IMR-90 (cell line): ENCODE measurements around the gene UCK2. TPM values are rescaled to one million over a fixed set of nuclear protein-coding genes. Genes with fewer than 3 reads are reported as not detected.

Source experiments
- ATAC-seq: fragments of 200-7000 bp; cut with Tn5 transposase; 2 replicates; pipeline ENCODE4 v1.9.1; 2020; ENCODE audit warnings: low read depth, mild to moderate bottlenecking, moderate library complexity
- BruUV-seq: library from RNA; stranded (reverse); fragments of 400-500 nt; replicated peaks from 2 replicates; lab custom pipeline; 2021; lab: Mats Ljungman, UMichigan
- CTCF ChIA-PET: fragments of 300-600 bp; formaldehyde crosslinking; extraction: SDS; loops from one replicate; lab custom pipeline; 2021; ENCODE audit warnings: antibody characterized with exemption; lab: Yijun Ruan, JAX
- POLR2A ChIA-PET: fragments of 300-600 bp; sonication (Branson Sonifier 250); formaldehyde crosslinking; loops from one replicate; lab custom pipeline; 2022; ENCODE audit warnings: antibody characterized with exemption; ENCODE audit not compliant: unreplicated experiment; lab: Charles Lee
- DNase-seq: peaks from one replicate; pipeline ENCODE4 v3.0.0; 2013
- H2AFZ ChIP-seq: replicated peaks from 2 replicates; pipeline ENCODE3; 2013; ENCODE audit warnings: low read length, mild to moderate bottlenecking; ENCODE audit not compliant: poor library complexity
- H2AK5ac ChIP-seq: 2 replicates; pipeline ENCODE4 v1.6.1; 2013; ENCODE audit warnings: low read depth, low read length, inconsistent platforms
- H2AK9ac ChIP-seq: replicated peaks from 2 replicates; pipeline ENCODE3; 2013; ENCODE audit warnings: mild to moderate bottlenecking, low read depth, low read length, moderate library complexity; ENCODE audit not compliant: poor library complexity
- H2BK120ac ChIP-seq: 2 replicates; pipeline ENCODE4 v1.6.1; 2013; ENCODE audit warnings: low read depth, low read length, inconsistent platforms
- H2BK15ac ChIP-seq: 3 replicates; pipeline ENCODE4 v1.6.1; 2013; ENCODE audit warnings: low read depth, low read length, inconsistent platforms
- H2BK20ac ChIP-seq: 2 replicates; pipeline ENCODE4 v1.6.1; 2013; ENCODE audit warnings: low read depth, mild to moderate bottlenecking, inconsistent platforms, low read length, moderate library complexity
- H2BK5ac ChIP-seq: 2 replicates; pipeline ENCODE4 v1.6.1; 2013; ENCODE audit warnings: mild to moderate bottlenecking, low read depth, low read length, inconsistent platforms; ENCODE audit not compliant: poor library complexity, severe bottlenecking
- H3K14ac ChIP-seq: replicated peaks from 2 replicates; pipeline ENCODE4 v1.6.1; 2013; ENCODE audit warnings: low read depth, low read length, inconsistent platforms
- H3K18ac ChIP-seq: 2 replicates; pipeline ENCODE4 v1.6.1; 2013; ENCODE audit warnings: low read depth, low read length, control low read depth
- H3K23ac ChIP-seq: 2 replicates; pipeline ENCODE4 v1.6.1; 2013; ENCODE audit warnings: low read depth, low read length, inconsistent platforms
- H3K27ac ChIP-seq: 2 replicates; pipeline ENCODE4 v1.5.1; 2013; ENCODE audit warnings: mild to moderate bottlenecking, control low read depth, low read length; ENCODE audit not compliant: insufficient read depth
- H3K27me3 ChIP-seq: 2 replicates; pipeline ENCODE4 v1.6.1; 2013; ENCODE audit warnings: low read length; ENCODE audit not compliant: control insufficient read depth, insufficient read depth
- H3K36me3 ChIP-seq: 2 replicates; pipeline ENCODE4 v1.6.1; 2013; ENCODE audit warnings: low read length, mixed read lengths; ENCODE audit not compliant: control insufficient read depth, insufficient read depth
- H3K4ac ChIP-seq: 2 replicates; pipeline ENCODE4 v1.6.1; 2013; ENCODE audit warnings: low read depth, low read length, inconsistent platforms
- H3K4me1 ChIP-seq: 2 replicates; pipeline ENCODE4 v1.6.1; 2013; ENCODE audit warnings: low read length, mixed read lengths; ENCODE audit not compliant: control insufficient read depth, insufficient read depth
- H3K4me2 ChIP-seq: 2 replicates; pipeline ENCODE4 v1.6.1; 2013; ENCODE audit warnings: low read depth, mild to moderate bottlenecking, control low read depth, low read length, moderate library complexity
- H3K4me3 ChIP-seq: 2 replicates; pipeline ENCODE4 v1.5.1; 2013; ENCODE audit warnings: low read depth, mild to moderate bottlenecking, control low read depth, low read length, moderate library complexity; ENCODE audit not compliant: insufficient read depth
- H3K56ac ChIP-seq: 2 replicates; pipeline ENCODE4 v1.6.1; 2013; ENCODE audit warnings: low read length, inconsistent platforms; ENCODE audit not compliant: insufficient read depth; ENCODE audit errors: extremely low read depth
- H3K79me1 ChIP-seq, 2 experiments: 2 replicates each; pipeline ENCODE4 v1.6.1; 2013; ENCODE audit warnings: low read length in 2 of 2, inconsistent platforms in 1 of 2, low read depth in 1 of 2
- H3K9ac ChIP-seq: 2 replicates; pipeline ENCODE4 v1.6.1; 2013; ENCODE audit warnings: low read depth, low read length, control low read depth
- H3K9me1 ChIP-seq: 2 replicates; pipeline ENCODE4 v1.6.1; 2013; ENCODE audit warnings: low read length, inconsistent platforms; ENCODE audit not compliant: insufficient read depth
- H3K9me3 ChIP-seq: 2 replicates; pipeline ENCODE4 v1.6.1; 2013; ENCODE audit warnings: low read length; ENCODE audit not compliant: control insufficient read depth, insufficient read depth
- H4K20me1 ChIP-seq: 2 replicates; pipeline ENCODE4 v1.6.1; 2013; ENCODE audit warnings: low read length, inconsistent platforms; ENCODE audit not compliant: insufficient read depth
- H4K5ac ChIP-seq: 2 replicates; pipeline ENCODE4 v1.6.1; 2013; ENCODE audit warnings: mild to moderate bottlenecking, low read depth, low read length, control low read depth
- H4K8ac ChIP-seq, 2 experiments: 2 replicates each; pipeline ENCODE4 v1.6.1; 2013; ENCODE audit warnings: low read depth in 2 of 2, low read length in 2 of 2, control low read depth in 1 of 2, inconsistent platforms in 1 of 2
- H4K91ac ChIP-seq: 2 replicates; pipeline ENCODE4 v1.6.1; 2013; ENCODE audit warnings: low read depth, low read length, inconsistent platforms; ENCODE audit not compliant: insufficient read depth
- BHLHE40 ChIP-seq: fragments of 150-350 bp; IDR thresholded peaks from 2 replicates; pipeline ENCODE4 v1.6.1; 2016; ENCODE audit warnings: mild to moderate bottlenecking, low read depth, low read length
- CEBPB ChIP-seq: IDR thresholded peaks from 2 replicates; pipeline ENCODE4 v1.6.1; 2012; ENCODE audit warnings: low read depth, low read length, improper control_type of control experiment
- CHD1 ChIP-seq: IDR thresholded peaks from 2 replicates; pipeline ENCODE4 v1.6.1; 2012; ENCODE audit warnings: low read depth, low read length, improper control_type of control experiment
- FOS ChIP-seq: fragments of 150-350 bp; IDR thresholded peaks from 2 replicates; pipeline ENCODE4 v1.6.1; 2016; ENCODE audit warnings: low read depth, low read length
- MAFK ChIP-seq: IDR thresholded peaks from 2 replicates; pipeline ENCODE4 v1.6.1; 2012; ENCODE audit warnings: low read depth, low read length, improper control_type of control experiment
- MAZ ChIP-seq: IDR thresholded peaks from 2 replicates; pipeline ENCODE4 v1.6.1; 2012; ENCODE audit warnings: low read depth, mild to moderate bottlenecking, low read length, improper control_type of control experiment, moderate library complexity, borderline replicate concordance
- MXI1 ChIP-seq: IDR thresholded peaks from 2 replicates; pipeline ENCODE4 v1.6.1; 2012; ENCODE audit warnings: low read depth, mild to moderate bottlenecking, low read length, moderate library complexity, borderline replicate concordance
- NFE2L2 ChIP-seq: fragments of 150-350 bp; IDR thresholded peaks from 2 replicates; pipeline ENCODE4 v1.6.1; 2016; ENCODE audit warnings: low read depth, mild to moderate bottlenecking, low read length
- POLR2A ChIP-seq: IDR thresholded peaks from 2 replicates; pipeline ENCODE4 v1.6.1; 2012; ENCODE audit warnings: mild to moderate bottlenecking, low read depth, low read length
- RAD21 ChIP-seq: IDR thresholded peaks from 2 replicates; pipeline ENCODE4 v1.6.1; 2012; ENCODE audit warnings: low read length, improper control_type of control experiment
- RCOR1 ChIP-seq: IDR thresholded peaks from 2 replicates; pipeline ENCODE4 v1.6.1; 2012; ENCODE audit warnings: mild to moderate bottlenecking, low read length, improper control_type of control experiment; ENCODE audit not compliant: insufficient replicate concordance
- RFX5 ChIP-seq: IDR thresholded peaks from 2 replicates; pipeline ENCODE4 v1.8.0; 2012; ENCODE audit warnings: low read depth, mild to moderate bottlenecking, low read length, moderate library complexity
- SMC3 ChIP-seq: fragments of 150-350 bp; IDR thresholded peaks from 2 replicates; pipeline ENCODE4 v1.6.1; 2016; ENCODE audit warnings: low read depth, mild to moderate bottlenecking, antibody characterized with exemption, low read length, moderate library complexity
- WGBS, 2 experiments: methylation state at CpG; one replicate each; pipeline versions ENCODE4 v1.1.5 to v1.1.7; 2013; ENCODE audit warnings: missing lambda C conversion rate in 2 of 2; ENCODE audit not compliant: insufficient read length in 1 of 2; ENCODE audit errors: extremely low coverage in 2 of 2; 5-methylcytosine and 5-hydroxymethylcytosine counted together
- dilution Hi-C: fragments of 300-500 bp; cut with HindIII; formaldehyde crosslinking; loops from one replicate; pipeline ENCODE4 v1.14.3; 2018; ENCODE audit warnings: low sequenced_read_pairs; ENCODE audit not compliant: unreplicated experiment
- in situ Hi-C: fragments of 300-500 bp; cut with MboI; formaldehyde crosslinking; loops from 3 replicates; pipeline ENCODE4 v1.14.3; 2019; ENCODE audit warnings: low sequenced_read_pairs, inconsistent platforms, mixed read lengths
- intact Hi-C: fragments of 100-400 bp; cut with micrococcal nuclease; formaldehyde crosslinking; loops from 2 replicates; pipeline ENCODE4 v1.10.0; 2022
- polyA plus RNA-seq, 3 experiments: library from polyadenylated mRNA; depleted of rRNA; stranded (reverse); fragments of >200 nt; gene quantifications; 2 replicates each; pipeline ENCODE4 v1.2.3, GENCODE V29; 2012; ENCODE audit warnings: low replicate concordance in 1 of 3
- total RNA-seq: library from RNA; depleted of rRNA; stranded (reverse); fragments of >200 nt; gene quantifications from 2 replicates; pipeline ENCODE4 v1.2.3, GENCODE V29; 2012
- TF ChIP-seq, protein P1 (sequence below): conservative IDR thresholded peaks from 2 replicates; pipeline ENCODE4 v1.5.1; 2012; ENCODE audit warnings: mild to moderate bottlenecking, low read depth, low read length, improper control_type of control experiment
- TF ChIP-seq, protein P2 (sequence below): fragments of 150-350 bp; IDR thresholded peaks from 2 replicates; pipeline ENCODE4 v1.6.1; 2016; ENCODE audit warnings: low read depth, mild to moderate bottlenecking, low read length, moderate library complexity, borderline replicate concordance
- TF ChIP-seq, protein P3 (sequence below): fragments of 150-350 bp; IDR thresholded peaks from 2 replicates; pipeline ENCODE4 v1.6.1; 2017; ENCODE audit warnings: mild to moderate bottlenecking, antibody characterized with exemption, low read length, low read depth

The UCK2 gene
- total and polyA plus RNA-seq, 2 of the 4 experiments (the other 2 are of a cell fraction): 83.0 to 87.8 TPM

DNA sequence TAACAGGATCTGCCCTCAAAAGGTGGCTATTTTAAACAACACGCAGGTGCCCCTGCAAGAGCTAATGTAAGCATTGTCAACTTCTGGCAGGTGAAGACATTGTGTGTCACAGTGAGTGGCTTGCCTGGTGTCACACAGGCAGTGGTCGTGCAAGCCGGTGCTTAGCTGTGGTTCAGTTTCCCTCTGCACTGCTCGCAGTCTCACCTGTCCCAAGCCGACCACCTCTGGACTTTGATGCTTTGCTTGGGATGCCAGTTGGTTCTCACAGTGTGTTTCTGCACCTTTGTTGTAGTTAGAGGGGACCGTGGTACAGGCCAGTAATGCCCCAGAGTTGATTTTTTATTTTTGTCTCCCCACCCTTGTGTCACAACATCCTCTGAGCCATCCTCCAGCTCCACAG is 85.2 kb downstream of the UCK2 start:
- no peak for TF ChIP-seq RAD21
- TF ChIP-seq, protein P1, sequence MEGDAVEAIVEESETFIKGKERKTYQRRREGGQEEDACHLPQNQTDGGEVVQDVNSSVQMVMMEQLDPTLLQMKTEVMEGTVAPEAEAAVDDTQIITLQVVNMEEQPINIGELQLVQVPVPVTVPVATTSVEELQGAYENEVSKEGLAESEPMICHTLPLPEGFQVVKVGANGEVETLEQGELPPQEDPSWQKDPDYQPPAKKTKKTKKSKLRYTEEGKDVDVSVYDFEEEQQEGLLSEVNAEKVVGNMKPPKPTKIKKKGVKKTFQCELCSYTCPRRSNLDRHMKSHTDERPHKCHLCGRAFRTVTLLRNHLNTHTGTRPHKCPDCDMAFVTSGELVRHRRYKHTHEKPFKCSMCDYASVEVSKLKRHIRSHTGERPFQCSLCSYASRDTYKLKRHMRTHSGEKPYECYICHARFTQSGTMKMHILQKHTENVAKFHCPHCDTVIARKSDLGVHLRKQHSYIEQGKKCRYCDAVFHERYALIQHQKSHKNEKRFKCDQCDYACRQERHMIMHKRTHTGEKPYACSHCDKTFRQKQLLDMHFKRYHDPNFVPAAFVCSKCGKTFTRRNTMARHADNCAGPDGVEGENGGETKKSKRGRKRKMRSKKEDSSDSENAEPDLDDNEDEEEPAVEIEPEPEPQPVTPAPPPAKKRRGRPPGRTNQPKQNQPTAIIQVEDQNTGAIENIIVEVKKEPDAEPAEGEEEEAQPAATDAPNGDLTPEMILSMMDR: no peak
- no peak for TF ChIP-seq MAFK
- TF ChIP-seq NFE2L2: no peak
- TF ChIP-seq SMC3: no peak
- TF ChIP-seq, protein P2, sequence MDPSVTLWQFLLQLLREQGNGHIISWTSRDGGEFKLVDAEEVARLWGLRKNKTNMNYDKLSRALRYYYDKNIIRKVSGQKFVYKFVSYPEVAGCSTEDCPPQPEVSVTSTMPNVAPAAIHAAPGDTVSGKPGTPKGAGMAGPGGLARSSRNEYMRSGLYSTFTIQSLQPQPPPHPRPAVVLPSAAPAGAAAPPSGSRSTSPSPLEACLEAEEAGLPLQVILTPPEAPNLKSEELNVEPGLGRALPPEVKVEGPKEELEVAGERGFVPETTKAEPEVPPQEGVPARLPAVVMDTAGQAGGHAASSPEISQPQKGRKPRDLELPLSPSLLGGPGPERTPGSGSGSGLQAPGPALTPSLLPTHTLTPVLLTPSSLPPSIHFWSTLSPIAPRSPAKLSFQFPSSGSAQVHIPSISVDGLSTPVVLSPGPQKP: no peak
- no peak for TF ChIP-seq POLR2A
- TF ChIP-seq CEBPB: no peak
- TF ChIP-seq, protein P3, sequence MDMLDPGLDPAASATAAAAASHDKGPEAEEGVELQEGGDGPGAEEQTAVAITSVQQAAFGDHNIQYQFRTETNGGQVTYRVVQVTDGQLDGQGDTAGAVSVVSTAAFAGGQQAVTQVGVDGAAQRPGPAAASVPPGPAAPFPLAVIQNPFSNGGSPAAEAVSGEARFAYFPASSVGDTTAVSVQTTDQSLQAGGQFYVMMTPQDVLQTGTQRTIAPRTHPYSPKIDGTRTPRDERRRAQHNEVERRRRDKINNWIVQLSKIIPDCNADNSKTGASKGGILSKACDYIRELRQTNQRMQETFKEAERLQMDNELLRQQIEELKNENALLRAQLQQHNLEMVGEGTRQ: no peak
- no peak for TF ChIP-seq MAZ
- no peak for TF ChIP-seq FOS
- TF ChIP-seq CHD1: no peak
- TF ChIP-seq RCOR1: no peak
- no peak for TF ChIP-seq BHLHE40
- no peak for TF ChIP-seq MXI1
- no peak for TF ChIP-seq RFX5
- intact Hi-C loops (no loop called here), dilution Hi-C loops (no loop called here), in situ Hi-C loops (no loop called here)
- Histone ChIP-seq H3K4ac (no peak overlapping the region), H3K4me1 (peaks cover 5% of the 10 kb centered on the region), H2AK5ac (no peak overlapping the region), H3K27me3 (no peaks in the 10 kb centered on the region), H4K20me1 (no peaks in the 10 kb centered on the region), H2AK9ac (no peak overlapping the region), H2AFZ (no peak overlapping the region), H3K23ac (no peak overlapping the region), H4K5ac (no peak overlapping the region; the same call in 1 of the 2 replicates), H4K91ac (no peak overlapping the region), H3K56ac (no peak overlapping the region), H4K8ac (0 out of 4 replicates have a peak overlapping the region, but pooled peaks of 1 of the 2 experiments have one; percentile 4), H2BK120ac (no peak overlapping the region), H3K36me3 (peaks cover 8% of the 10 kb centered on the region), H3K4me2 (no peak overlapping the region), H3K14ac (no peak overlapping the region), H3K18ac (no peak overlapping the region), H3K9me1 (peaks cover 6% of the 10 kb centered on the region), H3K27ac (no peak overlapping the region), H3K9me3 (no peaks in the 10 kb centered on the region), H2BK15ac (no peak overlapping the region), H3K79me1 (peaks cover 3 to 4% of the 10 kb centered on the region in 2 experiments; a peak in 2 of 4 replicates), H3K4me3 (no peak overlapping the region), H2BK20ac (no peak overlapping the region), H2BK5ac (no peak overlapping the region), H3K9ac (no peak overlapping the region)
- CTCF ChIA-PET: no interaction called here
- 91% methylated on average over 5 of the region's 6 CpGs; no CpG with 5 or more reads in 1 of the 2 experiments for WGBS, 2 experiments
- POLR2A ChIA-PET: no interaction called here
- DNase-seq (no peak), ATAC-seq (no peak)
- BruUV-seq: no TSS peak
